ENCODE results near the gene TLCD1. TPM values are rescaled to one million over a fixed set of nuclear protein-coding genes. Genes with fewer than 3 reads are reported as not detected.

Gene TLCD1
- total RNA-seq, 2 donors from 2014 or later = 5.7 to 20.4 TPM

DNA sequence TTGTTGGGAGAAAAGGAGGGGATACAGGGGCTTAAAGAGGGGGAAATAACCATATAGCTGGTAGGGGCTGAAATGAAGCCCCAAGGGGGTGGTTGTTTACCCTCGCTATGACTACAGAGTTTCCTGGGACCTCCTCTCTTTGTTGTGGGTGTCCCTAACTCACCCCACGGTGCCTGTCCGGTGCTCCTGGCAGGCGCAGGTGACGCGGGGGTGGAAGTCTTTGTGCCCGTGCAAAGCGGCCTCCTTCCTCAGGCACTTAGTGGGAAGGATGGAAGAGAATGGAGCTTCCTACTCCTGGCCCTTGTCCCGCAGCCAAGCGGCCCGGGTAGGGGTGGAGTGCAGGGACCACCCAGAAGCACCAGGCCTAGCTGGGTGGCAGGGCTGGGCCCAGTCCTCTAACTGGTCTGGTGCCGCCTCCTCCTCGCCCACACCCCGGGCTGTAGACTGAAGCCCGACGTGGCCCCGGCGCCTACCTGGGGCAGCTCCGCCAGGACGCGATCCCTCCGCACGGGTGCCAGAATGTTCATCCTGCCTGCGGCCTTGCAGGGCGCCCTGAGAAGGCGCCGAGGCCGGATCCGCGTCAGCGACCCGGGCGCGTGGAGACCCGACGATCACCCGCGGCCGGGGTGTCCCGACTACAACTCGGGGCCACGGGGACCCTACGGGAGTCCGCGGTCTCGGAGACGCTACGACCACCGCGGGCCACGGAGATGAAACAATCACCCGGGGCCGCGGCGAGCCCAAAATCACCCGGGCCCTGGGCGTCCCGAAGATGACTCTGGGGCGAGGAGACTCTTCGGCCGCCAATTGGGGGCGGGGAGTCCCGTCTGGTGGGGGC, 9.1 kb downstream of the TLCD1 start:
- peak overlapping the region; percentile 44 for H3K4me3 ChIP-seq
- peaks cover 2% of the 10 kb centered on the region for H3K36me3 ChIP-seq
- TF ChIP-seq, protein P1, sequence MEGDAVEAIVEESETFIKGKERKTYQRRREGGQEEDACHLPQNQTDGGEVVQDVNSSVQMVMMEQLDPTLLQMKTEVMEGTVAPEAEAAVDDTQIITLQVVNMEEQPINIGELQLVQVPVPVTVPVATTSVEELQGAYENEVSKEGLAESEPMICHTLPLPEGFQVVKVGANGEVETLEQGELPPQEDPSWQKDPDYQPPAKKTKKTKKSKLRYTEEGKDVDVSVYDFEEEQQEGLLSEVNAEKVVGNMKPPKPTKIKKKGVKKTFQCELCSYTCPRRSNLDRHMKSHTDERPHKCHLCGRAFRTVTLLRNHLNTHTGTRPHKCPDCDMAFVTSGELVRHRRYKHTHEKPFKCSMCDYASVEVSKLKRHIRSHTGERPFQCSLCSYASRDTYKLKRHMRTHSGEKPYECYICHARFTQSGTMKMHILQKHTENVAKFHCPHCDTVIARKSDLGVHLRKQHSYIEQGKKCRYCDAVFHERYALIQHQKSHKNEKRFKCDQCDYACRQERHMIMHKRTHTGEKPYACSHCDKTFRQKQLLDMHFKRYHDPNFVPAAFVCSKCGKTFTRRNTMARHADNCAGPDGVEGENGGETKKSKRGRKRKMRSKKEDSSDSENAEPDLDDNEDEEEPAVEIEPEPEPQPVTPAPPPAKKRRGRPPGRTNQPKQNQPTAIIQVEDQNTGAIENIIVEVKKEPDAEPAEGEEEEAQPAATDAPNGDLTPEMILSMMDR (IDR thresholded peaks at IDR 0.05) = no peak
- peaks cover 11% of the 10 kb centered on the region for H3K27me3 ChIP-seq
- intact Hi-C loops (cut with DNase I) = no loop called here
- peak overlapping the region; percentile 63 to 73 for H3K9ac ChIP-seq (ENCODE audit: low read depth in 2 of 2, low read length in 2 of 2)
- H3K4me1 ChIP-seq = peaks cover 11% of the 10 kb centered on the region
- peak overlapping the region; percentile 71 for H3K27ac ChIP-seq
- peak; percentile 34 for DNase-seq
- no peaks in the 10 kb centered on the region for H3K9me3 ChIP-seq

DNA sequence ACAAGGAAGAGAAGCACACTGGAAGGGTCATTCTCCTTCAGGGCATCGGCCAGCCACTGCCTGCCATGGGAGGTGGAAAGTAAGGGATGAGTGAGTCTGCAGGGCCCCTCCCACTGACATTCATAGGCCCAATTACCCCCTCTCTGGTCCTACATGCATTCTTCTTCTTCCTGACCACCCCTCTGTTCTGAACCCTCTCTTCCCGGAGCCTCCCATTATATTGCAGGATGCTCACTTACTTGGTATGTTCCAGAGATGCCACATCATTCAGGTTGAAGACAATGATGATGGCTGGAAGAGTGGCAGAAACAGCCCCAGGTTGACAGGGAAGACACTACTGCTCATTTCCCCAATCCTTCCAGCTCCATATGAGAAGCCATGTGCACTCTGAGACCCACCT, 10.8 kb downstream of the TLCD1 start:
- DNase-seq = no peak
- Histone ChIP-seq H3K27ac (no peak overlapping the region), H3K4me1 (no peaks in the 10 kb centered on the region), H3K36me3 (no peaks in the 10 kb centered on the region), H3K9ac (ENCODE audit: low read depth in 2 of 2, low read length in 2 of 2) (no peak overlapping the region), H3K4me3 (no peak overlapping the region), H3K27me3 (peaks cover 11% of the 10 kb centered on the region), H3K9me3 (no peaks in the 10 kb centered on the region)
- TF ChIP-seq, protein P1 (IDR thresholded peaks at IDR 0.05) = no peak
- intact Hi-C loops (cut with DNase I) = no loop called here

DNA sequence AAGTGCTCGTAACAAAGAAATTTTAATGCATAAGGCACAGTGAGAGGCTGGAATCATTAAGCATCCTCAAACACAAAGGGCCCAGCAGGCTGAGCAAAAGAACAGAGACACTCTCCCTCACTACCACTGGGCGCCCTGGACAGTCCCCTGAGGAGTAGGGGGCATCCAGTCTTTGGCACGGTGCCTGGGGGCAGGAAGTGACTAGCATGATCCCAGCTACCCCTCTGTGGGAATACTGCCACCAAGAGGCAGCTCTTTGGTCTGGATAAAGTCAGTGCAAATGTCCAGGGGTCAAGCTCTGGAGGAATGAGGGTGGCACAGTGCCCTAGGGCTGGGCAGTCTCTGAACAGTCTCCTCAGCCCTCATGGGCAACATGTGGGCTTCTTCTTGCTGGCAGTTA, 11.8 kb downstream of the TLCD1 start:
- Histone ChIP-seq H3K4me3 (no peak overlapping the region), H3K36me3 (no peaks in the 10 kb centered on the region), H3K27me3 (peaks cover 11% of the 10 kb centered on the region), H3K27ac (no peak overlapping the region), H3K4me1 (no peaks in the 10 kb centered on the region), H3K9me3 (no peaks in the 10 kb centered on the region), H3K9ac (ENCODE audit: low read depth in 2 of 2, low read length in 2 of 2) (no peak overlapping the region)
- no peak for DNase-seq
- TF ChIP-seq, protein P1 (IDR thresholded peaks at IDR 0.05) = no peak
- intact Hi-C loops (cut with DNase I) = no loop called here

DNA sequence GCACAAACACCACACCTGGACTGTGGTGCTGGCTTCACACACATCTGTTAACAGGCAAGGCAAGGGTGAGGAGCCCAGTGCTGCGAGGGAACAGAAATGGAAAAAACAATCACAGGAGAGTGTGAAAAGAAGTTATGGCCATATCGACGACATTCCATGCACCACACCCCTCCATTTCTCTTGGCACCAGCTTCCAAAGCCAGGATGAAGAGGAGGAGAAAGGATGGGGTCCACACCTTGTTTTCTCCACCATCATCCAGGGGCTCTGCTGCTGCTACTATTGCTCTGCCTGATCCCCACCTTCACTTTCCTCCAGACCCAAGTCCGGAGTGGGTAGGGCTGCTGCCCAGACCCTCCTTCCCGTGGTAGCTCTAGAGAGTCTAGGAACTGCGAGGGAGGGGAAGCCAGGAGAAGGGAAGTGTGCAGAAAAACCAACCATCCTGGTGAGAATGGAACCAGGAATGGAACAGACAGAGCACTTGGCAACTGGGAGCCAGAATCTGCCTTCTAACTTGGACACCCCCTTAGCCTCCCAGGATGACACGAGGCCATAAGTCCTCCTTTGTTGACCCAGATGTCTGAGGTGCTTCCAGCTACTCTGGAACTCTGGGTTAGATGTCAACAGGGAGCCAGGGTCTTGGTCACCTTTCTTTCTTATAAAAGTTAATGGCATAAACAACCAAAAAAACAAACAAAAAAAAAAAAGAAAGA, 13.2 kb downstream of the TLCD1 start:
- no peak for DNase-seq
- intact Hi-C loops (cut with DNase I) = no loop called here
- H3K4me1 ChIP-seq = no peaks in the 10 kb centered on the region
- H3K27me3 ChIP-seq = peaks cover 11% of the 10 kb centered on the region
- TF ChIP-seq, protein P1 (IDR thresholded peaks at IDR 0.05) = no peak
- no peaks in the 10 kb centered on the region for H3K9me3 ChIP-seq
- H3K27ac ChIP-seq = no peak overlapping the region
- peak overlapping the region in 1 of 2 donors; percentile 9 for H3K9ac ChIP-seq (ENCODE audit: low read depth in 2 of 2, low read length in 2 of 2)
- H3K36me3 ChIP-seq = no peaks in the 10 kb centered on the region
- H3K4me3 ChIP-seq = no peak overlapping the region

DNA sequence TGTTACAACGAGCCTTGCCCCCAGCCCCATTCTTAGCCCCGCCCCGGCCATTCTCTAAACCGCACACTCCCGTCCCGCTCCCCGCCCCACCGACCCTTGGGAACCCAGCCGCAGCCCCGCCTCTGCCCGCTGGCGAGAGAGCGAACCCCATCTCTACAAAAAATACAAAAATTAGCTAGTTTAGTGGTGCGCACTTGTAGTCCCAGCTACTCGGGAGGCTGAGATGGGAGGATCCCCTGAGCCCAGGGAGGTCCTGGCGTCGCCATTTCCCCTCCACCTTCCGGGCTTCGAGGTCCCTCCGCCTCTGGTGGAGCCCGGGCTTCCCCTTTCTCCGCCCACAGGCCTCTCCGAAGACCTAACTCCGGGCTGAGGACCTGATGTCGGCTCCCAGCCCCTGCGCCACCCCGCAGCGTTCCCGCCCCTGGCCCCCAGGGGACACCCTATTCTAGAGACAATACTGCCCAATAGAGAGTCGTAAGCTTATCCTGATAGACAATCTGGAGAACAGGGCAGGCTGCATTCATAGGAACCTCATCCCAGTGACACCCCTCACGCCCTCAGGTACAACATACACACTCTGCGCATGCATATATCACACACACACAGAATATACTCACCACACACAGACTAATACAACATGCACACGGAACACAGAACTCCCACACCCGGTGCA, 13.9 kb downstream of the TLCD1 start:
- H3K27ac ChIP-seq = peak overlapping the region; percentile 94
- H3K9me3 ChIP-seq = no peaks in the 10 kb centered on the region
- peak overlapping the region; percentile 56 for H3K4me3 ChIP-seq
- peak; percentile 56 for DNase-seq
- H3K4me1 ChIP-seq = no peaks in the 10 kb centered on the region
- H3K36me3 ChIP-seq = no peaks in the 10 kb centered on the region
- peaks cover 5% of the 10 kb centered on the region for H3K27me3 ChIP-seq
- intact Hi-C loops (cut with DNase I) = no loop called here
- H3K9ac ChIP-seq (ENCODE audit: low read depth in 2 of 2, low read length in 2 of 2) = peak overlapping the region; percentile 67 to 86
- TF ChIP-seq, protein P1 (IDR thresholded peaks at IDR 0.05) = no peak
